Loucy (cell line): ENCODE data around the gene NAGS.

Source experiments
- CTCF ChIP-seq: fragments of 200-600 bp; sonication (generic); conservative IDR thresholded peaks from 2 replicates; pipeline ENCODE4 v1.5.1; 2014; ENCODE audit warnings: mild to moderate bottlenecking, antibody characterized with exemption, low read length
- EZH2phosphoT487 ChIP-seq: fragments of 200-600 bp; IDR thresholded peaks from 2 replicates; pipeline ENCODE4 v1.6.1; 2018; ENCODE audit warnings: antibody characterized with exemption, mild to moderate bottlenecking, moderate library complexity, borderline replicate concordance

GRCh38 chr17:43979011-43979410 is 25.4 kb upstream of the NAGS start:
- TF ChIP-seq CTCF = no peak
- no peak for TF ChIP-seq EZH2phosphoT487
